HG03280 (cell line): ENCODE data around the gene DIRAS1.

Experiments
- ATAC-seq: cut with Tn5 transposase; IDR thresholded peaks from one replicate; pipeline ENCODE4 v1.9.1; 2021; ENCODE audit warnings: mild to moderate bottlenecking, moderate library complexity; ENCODE audit not compliant: unreplicated experiment

Gene DIRAS1

GRCh38 chr19:2728783-2729387, 7.7 kb upstream of the DIRAS1 start:
- no peak for ATAC-seq

- ATAC-seq = no peak
These were observed 6.4 kb upstream of the DIRAS1 start for GRCh38 chr19:2727640-2727944.

GRCh38 chr19:2726904-2727639, 5.9 kb upstream of the DIRAS1 start:
- no peak for ATAC-seq

DNA sequence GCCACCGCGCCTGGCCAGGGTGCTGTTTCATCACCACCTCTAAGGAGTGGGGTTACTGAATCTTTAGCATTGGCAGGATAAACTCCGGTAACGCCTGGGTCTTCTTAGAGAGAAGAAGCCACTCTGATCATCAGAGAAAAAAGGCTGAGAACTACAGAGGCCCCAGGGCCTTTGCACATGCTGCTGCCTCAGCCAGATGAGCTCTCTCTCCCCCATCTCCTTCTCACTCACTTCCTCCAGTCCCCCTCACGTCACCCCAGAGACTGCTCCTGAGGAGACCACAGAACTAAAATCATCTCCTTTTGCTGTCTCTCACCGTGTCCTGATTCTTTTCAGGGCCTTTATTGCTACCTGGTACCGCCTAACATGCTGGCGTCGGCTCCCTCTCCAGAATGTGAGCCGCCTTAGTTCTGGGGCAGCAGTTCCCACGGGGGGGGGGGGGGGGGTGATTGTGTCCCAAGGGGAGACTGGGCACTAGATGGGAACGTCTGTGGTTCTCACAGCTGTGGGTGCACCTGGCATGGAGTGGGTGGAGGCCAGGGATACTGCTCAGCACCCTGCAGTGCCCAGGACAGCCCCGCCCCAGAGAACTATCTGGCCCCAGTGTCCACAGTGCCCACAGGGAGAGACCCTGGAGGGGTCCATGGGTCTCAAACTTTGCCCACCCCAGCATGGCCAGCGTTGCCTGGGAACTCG, 5.1 kb upstream of the DIRAS1 start:
- no peak for ATAC-seq

DNA sequence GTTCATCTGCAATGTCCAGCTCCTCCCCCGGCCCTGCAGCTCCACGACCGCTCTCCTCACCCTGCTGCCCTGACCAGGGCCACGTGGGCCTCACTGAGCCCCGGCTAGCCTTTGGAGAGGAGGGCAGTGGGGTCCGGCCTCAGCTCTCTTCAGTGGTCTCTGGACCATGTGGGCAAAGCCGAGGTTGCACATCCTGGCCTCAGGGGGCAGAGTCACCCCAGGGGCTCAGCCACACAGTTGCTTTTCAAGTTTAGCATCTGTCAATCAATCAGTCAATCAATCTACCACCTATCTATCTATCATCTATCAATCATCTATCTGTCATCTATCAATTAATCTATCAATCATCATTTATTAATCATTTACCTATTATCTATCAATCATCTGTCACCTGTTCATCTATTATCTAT, 3.0 kb upstream of the DIRAS1 start:
- no peak for ATAC-seq

- no peak for ATAC-seq
These were observed 2.6 kb upstream of the DIRAS1 start for GRCh38 chr19:2723747-2724146.

DNA sequence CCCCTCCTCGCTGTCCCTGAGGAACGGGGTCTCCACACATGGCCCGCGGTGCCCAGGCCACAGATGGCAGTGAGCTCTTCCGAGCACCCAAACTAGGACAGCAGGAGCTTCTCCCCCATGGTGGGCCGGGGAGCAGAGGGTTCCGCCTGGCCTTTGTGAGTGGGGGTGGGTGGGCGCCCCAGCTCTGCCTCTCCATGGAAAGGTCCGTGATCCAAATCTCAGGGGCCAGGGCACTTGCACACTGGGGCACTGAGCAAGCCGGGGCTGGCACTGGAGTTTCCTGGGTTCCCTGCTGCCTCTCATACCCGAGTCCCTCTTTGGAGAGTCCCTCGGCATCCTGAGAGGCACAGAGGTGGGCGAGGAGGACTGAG, 2.2 kb upstream of the DIRAS1 start:
- no peak for ATAC-seq

GRCh38 chr19:2722541-2723344, 1.6 kb upstream of the DIRAS1 start:
- ATAC-seq = no peak

GRCh38 chr19:2721570-2722540, 683 bp upstream of the DIRAS1 start:
- ATAC-seq = no peak

DNA sequence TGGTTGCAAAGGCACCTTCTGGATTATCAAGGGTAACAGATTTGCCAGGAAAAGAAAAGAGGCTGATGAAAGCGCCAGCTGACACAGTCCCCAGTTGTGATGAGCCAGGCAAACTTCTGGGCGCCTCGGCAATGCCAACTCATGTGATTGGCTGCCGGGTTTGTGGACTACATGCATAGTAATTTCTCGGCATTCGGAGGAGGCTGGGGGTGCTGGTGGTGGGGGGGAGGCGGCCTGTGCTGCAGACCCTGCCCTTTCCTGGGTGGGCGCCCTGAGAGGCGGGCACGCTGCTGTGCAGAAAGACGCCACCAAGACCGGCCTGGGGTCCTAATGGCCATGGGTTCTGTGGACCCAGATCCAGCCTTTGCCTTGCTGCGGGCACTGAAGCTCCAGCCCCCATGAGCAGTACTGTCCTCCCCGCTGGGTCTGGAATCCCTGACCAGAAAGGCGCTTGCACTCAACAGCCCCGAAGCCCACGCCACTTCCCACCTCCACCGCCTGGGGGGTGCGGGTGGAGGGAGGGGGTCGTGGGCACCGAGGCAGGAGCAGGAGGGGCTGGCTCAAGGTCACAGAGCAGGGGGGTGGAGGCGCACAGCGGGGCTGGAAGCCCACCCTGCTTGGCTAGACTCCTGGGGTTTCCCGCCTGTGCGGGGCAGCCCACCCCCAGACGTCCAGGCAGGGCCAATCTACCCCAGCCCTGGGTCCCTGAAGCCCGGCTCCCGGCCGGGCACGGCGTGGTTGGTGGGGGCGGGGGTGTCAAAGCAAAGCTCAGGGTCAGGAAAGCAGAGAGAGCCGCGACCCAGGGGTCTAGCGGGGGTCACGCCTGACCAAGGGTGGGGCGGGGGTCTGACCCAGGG, 1.0 kb downstream of the DIRAS1 start:
- ATAC-seq = no peak

DNA sequence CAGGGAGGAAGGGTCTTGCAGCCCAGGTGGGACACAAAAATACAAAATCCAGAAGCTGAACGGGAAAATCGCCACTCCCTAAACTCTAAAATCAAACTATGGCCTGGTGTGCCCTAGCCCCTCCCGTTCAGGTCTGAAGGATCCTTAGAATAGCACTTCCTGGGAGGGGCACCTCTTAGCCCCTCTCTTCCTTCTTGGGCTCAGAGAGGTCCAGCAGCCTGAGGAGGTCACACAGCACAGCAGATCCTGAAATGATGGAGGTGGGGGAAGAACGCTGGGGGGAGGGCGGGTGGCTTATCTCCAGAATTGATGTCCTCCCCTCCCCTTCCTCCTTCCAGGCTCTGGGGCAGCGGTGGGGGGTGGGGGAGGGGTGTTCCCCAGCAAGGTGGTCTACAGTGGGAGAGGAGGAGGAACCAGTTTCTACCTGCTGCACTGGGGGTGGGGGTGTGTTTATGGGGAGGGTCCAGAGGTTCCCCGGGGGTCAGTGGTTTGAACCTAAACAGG, 1.9 kb downstream of the DIRAS1 start:
- no peak for ATAC-seq

- ATAC-seq = no peak
These were observed 3.3 kb downstream of the DIRAS1 start for GRCh38 chr19:2717638-2718541.

DNA sequence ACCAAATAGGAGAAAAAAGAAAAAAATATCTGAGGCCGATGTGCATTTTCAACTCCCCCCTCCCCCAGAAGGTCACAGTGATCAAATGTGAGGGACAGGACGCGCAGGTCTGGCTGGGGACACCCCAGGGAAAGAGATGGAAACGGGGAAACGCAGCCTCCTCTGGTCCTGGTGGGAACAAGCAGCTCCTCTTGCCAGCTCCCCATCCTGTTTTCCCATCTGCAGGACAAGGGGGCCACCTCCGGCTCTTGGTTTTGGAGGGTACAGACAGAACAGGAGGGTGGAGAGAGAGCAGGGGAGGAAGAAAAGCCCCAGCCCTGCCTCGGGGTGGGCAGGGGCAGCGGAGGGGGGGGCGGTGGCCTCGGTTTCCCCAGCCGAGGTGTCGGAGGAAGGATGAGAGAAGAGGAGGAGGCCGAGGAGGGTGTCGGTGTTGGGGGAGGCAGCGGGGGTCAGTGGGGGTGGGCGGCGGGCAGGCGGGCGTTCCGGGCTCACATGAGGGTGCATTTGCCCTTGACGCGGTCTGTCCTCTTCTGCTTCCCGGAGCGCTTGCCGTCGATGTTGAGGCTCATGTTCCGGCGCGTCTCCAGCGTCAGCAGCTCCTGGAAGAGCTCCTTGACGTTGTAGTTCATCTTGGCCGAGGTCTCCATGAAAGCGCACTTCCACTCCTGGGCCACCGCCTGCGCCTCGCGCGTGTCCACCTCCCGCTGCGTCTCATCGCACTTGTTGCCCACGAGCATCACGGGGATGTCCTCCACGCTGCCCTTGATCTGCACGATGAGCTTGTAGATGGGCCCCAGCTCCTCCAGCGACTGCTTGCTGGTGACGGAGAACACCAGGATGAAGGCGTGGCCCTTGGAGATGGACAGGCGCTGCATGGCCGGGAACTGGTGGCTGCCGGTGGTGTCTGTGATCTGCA, 4.2 kb downstream of the DIRAS1 start:
- no peak for ATAC-seq

DNA sequence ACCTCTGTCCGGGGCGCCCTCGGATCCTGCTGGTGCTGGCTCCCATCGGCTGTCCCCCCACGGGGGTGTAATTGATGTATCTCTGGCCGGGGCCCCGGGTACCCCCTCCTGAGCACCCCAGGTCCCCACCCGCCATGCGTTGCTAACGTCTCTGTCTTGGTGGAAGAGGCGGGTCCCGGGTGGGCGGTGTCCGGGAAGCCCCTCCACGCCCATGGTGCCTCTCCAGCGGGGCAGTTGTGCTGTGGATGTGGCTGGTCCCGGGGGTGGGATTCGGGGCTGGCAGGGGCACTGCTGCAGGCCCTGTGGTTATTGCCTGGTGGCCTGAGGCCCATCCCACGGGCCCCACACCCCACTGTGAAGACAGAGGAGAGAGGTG, 4.9 kb downstream of the DIRAS1 start:
- no peak for ATAC-seq

DNA sequence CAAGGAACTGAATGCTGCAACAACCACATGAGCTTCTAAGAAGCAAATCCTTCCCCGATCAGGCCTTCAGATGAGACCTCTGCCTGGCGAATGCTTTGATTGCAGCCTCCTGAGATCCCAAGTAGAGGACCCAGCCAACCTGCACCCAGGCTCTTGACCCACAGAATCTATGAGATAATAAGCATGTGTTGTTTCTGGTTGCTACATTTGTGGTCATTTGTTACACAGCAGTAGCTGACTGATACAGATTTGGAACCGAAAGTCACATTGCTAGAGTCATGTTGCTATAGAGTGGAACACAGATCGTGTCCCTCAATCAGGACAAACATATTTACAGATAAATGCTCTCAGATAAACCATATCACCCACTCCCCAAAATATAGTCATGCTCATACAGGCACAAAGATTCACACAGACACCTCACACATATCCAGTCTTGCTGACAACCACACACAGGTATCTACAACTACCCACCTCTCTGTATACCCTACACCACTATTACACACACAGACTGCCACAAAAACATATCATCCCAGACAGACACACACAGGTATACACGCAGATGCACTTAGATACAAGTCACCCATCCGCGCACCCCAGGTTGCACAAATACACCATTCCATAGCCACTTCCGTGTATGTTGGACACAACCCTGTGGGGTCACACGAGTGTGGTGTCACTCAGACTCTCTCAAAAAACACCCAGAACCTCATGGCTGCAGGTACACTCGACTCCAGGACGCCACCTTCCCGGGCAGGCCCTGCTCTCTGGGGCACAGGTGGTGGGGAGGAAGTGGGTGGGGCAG, 5.5 kb downstream of the DIRAS1 start:
- ATAC-seq = no peak

GRCh38 chr19:2714531-2715269, 6.5 kb downstream of the DIRAS1 start:
- ATAC-seq = no peak
